Measurements from ENCODE around the gene ANXA11.

ANXA11 gene

DNA sequence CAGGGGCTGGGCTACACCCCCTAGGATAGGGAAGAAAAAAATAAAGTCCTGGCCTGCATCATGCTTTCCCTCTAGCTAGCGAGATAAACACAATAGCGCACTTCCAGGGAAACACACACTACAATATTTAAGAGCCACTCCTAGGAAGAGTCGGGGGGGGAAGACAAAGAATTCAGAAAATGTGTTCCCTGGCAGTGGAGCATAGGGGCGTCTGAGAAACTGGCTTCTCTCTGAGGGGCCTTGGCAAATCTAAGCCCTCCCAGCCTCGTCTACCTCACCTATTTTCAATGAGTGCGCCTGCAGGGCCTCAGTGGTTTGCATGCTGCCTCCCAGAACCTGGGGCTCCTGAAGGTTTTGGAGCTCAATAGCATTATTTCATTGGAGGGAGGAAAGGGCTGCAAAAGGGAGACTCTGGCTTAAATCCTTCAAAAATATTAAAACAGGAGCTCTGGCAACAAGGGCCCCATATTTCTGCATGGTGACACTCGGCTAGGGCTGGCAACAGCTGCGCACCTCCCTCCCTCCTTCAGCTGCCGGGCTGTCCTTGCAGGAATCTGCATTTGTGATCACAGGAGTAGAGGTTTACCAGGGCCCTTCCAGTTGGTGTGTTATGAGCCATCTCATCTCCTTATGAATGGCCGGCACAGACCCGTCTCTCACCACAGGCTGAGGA is 10.8 kb downstream of the ANXA11 start:
- no peaks in the 10 kb centered on the region for H3K9me2 ChIP-seq (replicated peaks; ENCODE audit: control insufficient read depth, low read length)
- no peaks in the 10 kb centered on the region for H3K27me3 ChIP-seq (ENCODE audit: control insufficient read depth, low read length)
- no peak overlapping the region for H3K27ac ChIP-seq (ENCODE audit: low read depth, low read length)
- no peaks in the 10 kb centered on the region for H4K20me1 ChIP-seq (ENCODE audit: control insufficient read depth, insufficient read depth, low read depth, low read length)
- H3F3A ChIP-seq (ENCODE audit: control insufficient read depth, insufficient read depth), result no peaks in the 10 kb centered on the region
- H3K4me3 ChIP-seq (ENCODE audit: low read length), result no peak overlapping the region
- peaks cover 28% of the 10 kb centered on the region for H3K36me3 ChIP-seq (ENCODE audit: control insufficient read depth, low read length)
- no peak overlapping the region for H3K4me2 ChIP-seq (ENCODE audit: low read length)
- H3K79me2 ChIP-seq (ENCODE audit: control insufficient read depth, low read length), result peaks cover 98% of the 10 kb centered on the region
- TF ChIP-seq EZH2phosphoT487 (IDR thresholded peaks at IDR 0.05; ENCODE audit: borderline replicate concordance, low read length), result no peak
- TF ChIP-seq, protein P1, sequence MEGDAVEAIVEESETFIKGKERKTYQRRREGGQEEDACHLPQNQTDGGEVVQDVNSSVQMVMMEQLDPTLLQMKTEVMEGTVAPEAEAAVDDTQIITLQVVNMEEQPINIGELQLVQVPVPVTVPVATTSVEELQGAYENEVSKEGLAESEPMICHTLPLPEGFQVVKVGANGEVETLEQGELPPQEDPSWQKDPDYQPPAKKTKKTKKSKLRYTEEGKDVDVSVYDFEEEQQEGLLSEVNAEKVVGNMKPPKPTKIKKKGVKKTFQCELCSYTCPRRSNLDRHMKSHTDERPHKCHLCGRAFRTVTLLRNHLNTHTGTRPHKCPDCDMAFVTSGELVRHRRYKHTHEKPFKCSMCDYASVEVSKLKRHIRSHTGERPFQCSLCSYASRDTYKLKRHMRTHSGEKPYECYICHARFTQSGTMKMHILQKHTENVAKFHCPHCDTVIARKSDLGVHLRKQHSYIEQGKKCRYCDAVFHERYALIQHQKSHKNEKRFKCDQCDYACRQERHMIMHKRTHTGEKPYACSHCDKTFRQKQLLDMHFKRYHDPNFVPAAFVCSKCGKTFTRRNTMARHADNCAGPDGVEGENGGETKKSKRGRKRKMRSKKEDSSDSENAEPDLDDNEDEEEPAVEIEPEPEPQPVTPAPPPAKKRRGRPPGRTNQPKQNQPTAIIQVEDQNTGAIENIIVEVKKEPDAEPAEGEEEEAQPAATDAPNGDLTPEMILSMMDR (IDR thresholded peaks at IDR 0.05; ENCODE audit: low read depth, low read length, poor library complexity, severe bottlenecking), result no peak
- peaks cover 8% of the 10 kb centered on the region; the same call in 1 of the 2 replicates for H3K9me3 ChIP-seq (ENCODE audit: control insufficient read depth, insufficient read depth, low read length)
- peaks cover 15% of the 10 kb centered on the region for H3K4me1 ChIP-seq (ENCODE audit: control insufficient read depth, low read length)

DNA sequence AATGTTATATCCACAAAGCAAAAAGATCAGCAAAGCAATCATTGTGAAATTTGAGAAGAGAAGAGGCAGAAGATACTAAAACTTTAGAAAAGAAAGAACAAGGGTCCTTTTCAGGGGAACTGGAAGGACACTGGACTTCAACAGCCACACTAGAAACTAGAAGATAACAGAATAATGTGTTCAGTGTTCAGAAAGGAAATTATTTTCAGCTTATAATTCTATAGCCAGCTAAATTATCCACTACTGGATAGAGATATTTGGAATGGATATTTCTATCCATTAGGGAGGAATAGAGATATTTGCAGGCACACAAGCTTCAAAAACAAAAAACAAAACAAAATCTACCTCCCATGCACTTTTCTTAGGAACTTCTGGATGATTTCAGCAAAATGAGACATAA is 12.8 kb downstream of the ANXA11 start:
- peaks cover 95% of the 10 kb centered on the region for H3K79me2 ChIP-seq (ENCODE audit: control insufficient read depth, low read length)
- peaks cover 14% of the 10 kb centered on the region for H3F3A ChIP-seq (ENCODE audit: control insufficient read depth, insufficient read depth)
- H4K20me1 ChIP-seq (ENCODE audit: control insufficient read depth, insufficient read depth, low read depth, low read length), result no peaks in the 10 kb centered on the region
- H3K27me3 ChIP-seq (ENCODE audit: control insufficient read depth, low read length), result no peaks in the 10 kb centered on the region
- no peak overlapping the region for H3K4me3 ChIP-seq (ENCODE audit: low read length)
- no peaks in the 10 kb centered on the region for H3K9me2 ChIP-seq (replicated peaks; ENCODE audit: control insufficient read depth, low read length)
- peaks cover 35% of the 10 kb centered on the region for H3K4me1 ChIP-seq (ENCODE audit: control insufficient read depth, low read length)
- peaks cover 34% of the 10 kb centered on the region for H3K36me3 ChIP-seq (ENCODE audit: control insufficient read depth, low read length)
- no peak overlapping the region for H3K4me2 ChIP-seq (ENCODE audit: low read length)
- no peak overlapping the region for H3K27ac ChIP-seq (ENCODE audit: low read depth, low read length)
- TF ChIP-seq EZH2phosphoT487 (IDR thresholded peaks at IDR 0.05; ENCODE audit: borderline replicate concordance, low read length), result no peak
- TF ChIP-seq, protein P1 (IDR thresholded peaks at IDR 0.05; ENCODE audit: low read depth, low read length, poor library complexity, severe bottlenecking), result no peak
- peaks cover 8% of the 10 kb centered on the region; the same call in 1 of the 2 replicates for H3K9me3 ChIP-seq (ENCODE audit: control insufficient read depth, insufficient read depth, low read length)

DNA sequence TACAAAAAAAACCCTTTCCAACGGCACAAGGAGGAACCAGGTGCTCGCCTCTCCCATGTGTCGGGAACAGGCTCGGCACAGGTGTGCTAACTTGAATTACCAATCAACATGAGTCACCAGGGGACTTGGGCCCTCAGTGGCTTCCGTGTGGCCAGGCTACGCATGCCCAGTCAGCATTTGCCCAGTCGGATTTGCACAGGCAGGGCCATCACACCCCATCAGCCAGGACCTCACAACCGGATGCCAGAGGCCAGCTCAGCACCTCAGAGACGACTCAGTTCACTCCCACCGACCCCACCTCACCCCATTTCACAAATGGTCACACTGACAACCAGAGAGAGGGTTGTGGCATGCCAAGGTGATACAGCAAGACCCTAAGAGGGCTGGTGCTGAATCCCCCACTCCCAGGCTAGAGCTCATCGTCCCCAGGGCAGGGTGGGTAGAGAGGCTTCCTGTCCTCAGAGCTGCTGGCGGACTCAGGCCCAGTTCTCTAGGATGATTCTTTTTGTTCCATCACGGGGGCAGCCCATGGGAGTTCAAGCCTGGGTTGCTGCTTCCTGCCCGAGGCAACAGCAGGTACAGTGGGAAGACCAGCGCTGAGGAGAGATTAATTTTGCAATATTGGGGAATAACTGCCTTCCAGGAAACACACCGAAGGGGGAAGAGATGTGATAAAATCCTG is 13.6 kb downstream of the ANXA11 start:
- Histone ChIP-seq H3K4me2 (ENCODE audit: low read length) (no peak overlapping the region), H3K9me2 (replicated peaks; ENCODE audit: control insufficient read depth, low read length) (no peaks in the 10 kb centered on the region), H3K4me1 (ENCODE audit: control insufficient read depth, low read length) (peaks cover 40% of the 10 kb centered on the region), H3F3A (ENCODE audit: control insufficient read depth, insufficient read depth) (peaks cover 18% of the 10 kb centered on the region), H3K4me3 (ENCODE audit: low read length) (no peak overlapping the region), H3K27me3 (ENCODE audit: control insufficient read depth, low read length) (no peaks in the 10 kb centered on the region), H3K79me2 (ENCODE audit: control insufficient read depth, low read length) (peaks cover 94% of the 10 kb centered on the region), H3K27ac (ENCODE audit: low read depth, low read length) (no peak overlapping the region), H3K36me3 (ENCODE audit: control insufficient read depth, low read length) (peaks cover 37% of the 10 kb centered on the region), H3K9me3 (ENCODE audit: control insufficient read depth, insufficient read depth, low read length) (peaks cover 8% of the 10 kb centered on the region; the same call in 1 of the 2 replicates), H4K20me1 (ENCODE audit: control insufficient read depth, insufficient read depth, low read depth, low read length) (no peaks in the 10 kb centered on the region)
- TF ChIP-seq EZH2phosphoT487 (IDR thresholded peaks at IDR 0.05; ENCODE audit: borderline replicate concordance, low read length), result no peak
- TF ChIP-seq, protein P1 (IDR thresholded peaks at IDR 0.05; ENCODE audit: low read depth, low read length, poor library complexity, severe bottlenecking), result no peak

Data from DOHH2 (cell line).